ENCODE measurements around the gene GLIS2.
"Not testable (repeated sequence)": the region's sequence is repeated elsewhere in the genome, so short reads cannot be mapped to it uniquely, and the experiment has no call there.

Gene GLIS2

DNA sequence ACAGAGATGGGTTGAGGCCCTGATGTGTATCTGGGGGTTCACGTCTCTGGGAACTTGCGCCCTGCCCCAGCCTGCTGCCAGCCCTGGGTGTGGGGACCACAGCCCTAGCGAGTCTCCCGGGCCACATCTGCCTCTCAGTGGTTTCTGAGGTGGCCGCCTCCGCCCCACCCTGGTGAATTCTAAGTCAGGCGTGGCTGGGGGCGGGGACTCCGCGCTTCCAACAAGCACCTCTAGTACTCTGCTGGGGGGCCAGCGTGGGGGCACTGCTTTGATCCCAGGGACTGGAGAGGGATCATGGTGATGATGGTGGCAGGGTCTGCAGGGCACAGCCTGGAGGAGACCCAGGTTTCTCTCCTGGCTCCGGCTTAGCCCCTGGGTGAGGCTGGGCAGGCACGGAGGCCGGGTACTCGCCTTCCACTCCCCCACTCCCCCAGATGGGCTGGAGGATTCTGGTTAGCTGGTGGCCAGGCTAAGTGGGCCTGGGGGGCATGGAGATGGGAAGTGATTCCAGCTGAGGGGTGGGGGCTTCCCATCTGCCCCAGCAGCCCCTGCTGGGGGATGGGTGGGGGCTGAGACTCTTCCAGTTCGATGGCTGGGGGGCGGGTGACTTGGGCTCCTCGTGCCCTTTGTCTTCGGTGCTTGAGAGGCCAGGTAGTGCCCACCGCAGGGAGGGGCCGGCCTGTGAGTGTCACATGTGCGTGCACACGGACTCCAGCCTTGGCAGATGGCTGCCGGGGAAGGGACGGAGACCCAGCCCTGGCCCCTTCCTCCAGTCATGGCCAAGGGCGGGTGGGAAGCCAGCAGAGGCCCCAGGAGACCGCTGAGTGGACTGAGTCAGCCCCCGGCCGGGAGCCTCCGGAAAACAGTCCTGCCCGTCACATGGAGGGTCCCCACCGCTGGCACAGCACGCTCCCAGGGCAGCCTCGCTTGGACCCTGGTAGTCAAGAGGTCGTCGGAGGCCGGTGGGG lies 3.9 kb downstream of the GLIS2 start:
- DNase-seq (ENCODE audit: low read depth in 2 of 2): no peak

DNA sequence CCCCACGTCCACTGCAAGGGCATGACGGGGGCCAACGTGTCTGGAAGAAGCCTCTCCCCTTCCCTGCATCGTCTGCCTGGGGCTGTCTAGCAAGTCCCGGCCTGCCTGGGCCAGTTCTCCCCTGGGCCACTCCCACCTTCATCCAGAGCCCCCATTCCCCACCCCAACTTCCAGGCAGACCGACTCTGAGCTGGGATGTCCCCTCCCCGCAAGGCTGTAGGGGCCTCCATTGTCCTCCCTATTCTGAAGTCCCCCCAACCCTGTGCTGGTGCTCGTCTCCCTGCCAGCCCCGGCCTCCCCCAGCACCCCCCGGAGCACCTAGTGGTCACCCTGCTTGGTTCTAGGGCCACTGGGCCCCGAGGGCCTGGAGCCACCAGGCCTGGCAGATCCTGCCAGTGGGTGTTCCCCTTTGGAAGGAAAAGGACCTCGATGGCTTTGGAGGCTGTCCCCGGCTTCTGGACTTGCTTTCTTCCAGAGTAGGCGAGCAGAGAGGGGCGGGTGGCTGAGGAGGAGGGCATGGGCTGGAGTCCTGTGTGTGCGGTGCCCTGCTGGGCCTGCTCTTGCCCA lies 4.8 kb downstream of the GLIS2 start:
- DNase-seq (ENCODE audit: low read depth in 2 of 2): no peak

DNA sequence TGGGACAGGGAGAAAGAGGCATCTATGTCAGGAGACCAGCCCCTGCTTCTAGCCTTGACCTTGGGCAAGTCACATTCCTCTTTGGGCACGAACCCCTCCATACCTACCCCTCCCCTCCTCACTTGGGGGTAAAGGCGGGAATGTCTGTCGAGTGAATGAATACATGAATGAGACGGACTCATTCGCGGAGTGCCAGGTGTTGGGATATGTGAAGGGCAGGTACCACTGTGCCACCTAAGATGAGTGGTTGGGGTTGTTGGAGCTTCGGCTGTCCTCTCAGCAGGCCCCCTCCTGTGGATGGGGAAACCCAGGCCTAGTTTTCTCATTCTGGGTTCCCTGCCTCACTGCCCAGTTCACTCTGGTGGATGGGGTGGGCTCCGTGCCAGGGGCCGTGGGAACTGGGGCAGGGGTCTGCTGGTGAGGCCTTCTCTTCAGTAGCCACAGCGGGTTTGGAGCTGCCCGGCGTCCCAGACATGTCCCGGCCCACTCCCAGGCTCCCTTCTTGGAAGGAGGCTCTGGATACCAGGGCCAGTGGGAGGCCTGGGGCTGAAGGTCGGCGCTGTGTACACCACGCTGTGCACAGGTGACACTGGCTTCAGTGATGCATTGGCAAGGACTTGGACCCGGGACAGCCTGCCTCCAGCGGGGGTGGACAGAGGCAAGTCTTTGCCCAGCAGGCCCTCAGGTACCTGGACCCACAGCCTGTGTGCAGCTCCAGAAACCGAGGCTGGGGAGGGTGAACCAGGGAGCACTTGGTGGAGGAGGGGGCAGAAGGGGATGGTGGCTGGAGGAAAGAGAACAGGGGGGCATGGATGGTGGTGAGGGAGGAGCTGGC lies 5.6 kb downstream of the GLIS2 start:
- no peak for DNase-seq (ENCODE audit: low read depth in 2 of 2)

DNA sequence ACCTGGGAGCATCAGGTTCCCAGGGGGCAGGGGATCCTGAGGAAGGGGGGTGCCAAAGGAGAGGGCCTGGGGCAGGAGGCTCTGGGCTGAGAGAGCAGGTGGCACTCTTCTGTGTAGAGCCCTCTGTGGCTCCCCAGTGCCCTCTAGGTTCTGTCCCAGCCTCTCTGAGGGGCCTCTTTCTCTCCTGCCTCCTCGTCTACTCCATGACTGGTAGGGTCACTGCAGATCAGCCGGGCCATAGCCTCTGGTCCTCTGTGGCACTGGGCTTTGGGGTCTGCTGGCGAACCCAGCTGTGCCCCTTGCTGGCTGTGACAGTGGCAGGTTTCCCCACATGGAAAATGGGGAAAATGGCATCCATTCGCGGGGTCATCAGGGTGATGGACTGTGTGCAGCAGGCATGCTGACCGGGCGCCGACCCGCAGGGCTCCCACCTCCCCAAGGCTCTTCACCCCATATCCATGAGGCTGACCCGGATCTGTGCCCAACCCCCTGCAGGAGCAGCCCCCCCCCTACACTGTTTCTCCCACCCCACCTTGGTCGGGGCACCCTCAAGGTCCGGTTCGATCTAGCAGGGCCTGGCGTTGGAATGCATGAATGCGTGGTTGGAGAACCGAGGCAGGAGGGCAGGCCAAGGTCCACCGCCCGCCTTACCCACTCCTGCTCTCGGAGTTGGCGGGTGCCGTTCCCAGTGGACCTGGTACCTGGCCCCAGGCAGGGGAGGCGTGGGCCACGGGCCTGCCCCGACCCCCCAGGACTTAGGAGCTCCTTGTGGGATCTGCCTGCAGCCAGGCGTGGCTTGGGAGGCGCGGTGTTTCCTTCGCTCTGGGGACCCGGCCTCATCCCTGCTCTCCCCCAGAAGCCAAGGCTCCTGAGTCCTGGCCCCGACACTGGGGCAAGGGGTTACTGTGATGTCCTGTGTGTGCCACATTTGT lies 6.5 kb downstream of the GLIS2 start:
- DNase-seq (ENCODE audit: low read depth in 2 of 2): no peak

DNA sequence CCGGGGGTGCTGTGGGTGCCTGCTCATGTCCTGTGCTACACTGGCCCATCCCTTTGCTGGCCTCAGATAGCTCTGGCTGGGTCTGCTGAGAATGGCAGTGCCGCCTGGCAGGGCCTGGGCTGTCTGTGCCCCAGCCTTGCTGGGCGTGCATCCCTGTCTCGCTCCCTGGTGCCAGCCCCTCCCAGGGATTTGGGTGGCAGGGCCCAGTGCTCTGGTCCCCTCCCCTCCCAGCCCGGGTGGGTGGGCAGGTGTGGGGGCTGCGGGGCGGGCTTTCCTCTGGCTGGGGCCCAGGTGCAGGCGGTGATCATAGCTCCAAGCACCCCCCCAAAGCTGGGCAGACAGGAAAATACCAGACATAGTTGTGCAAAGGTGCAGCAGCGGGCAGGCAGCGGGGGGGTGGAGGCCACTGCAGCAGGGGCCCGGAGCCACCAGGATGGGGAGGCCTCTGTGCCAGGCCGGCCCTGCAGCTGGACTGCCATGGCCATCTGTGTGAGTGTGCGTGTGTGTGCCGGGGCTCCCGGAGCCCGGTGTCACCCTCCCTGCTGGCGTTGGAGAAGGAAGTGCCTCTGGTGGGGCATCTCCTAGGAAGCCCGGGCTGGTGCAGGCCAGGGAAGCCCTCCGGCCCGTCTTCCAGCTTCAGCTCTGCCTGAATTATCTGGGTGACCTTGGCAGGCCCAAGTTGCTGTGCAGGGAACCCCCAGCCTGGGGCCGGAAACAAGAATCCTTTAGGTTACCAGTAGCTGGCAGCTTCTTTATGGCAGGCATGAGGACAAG lies 7.4 kb downstream of the GLIS2 start:
- no peak for DNase-seq (ENCODE audit: low read depth in 2 of 2)

DNA sequence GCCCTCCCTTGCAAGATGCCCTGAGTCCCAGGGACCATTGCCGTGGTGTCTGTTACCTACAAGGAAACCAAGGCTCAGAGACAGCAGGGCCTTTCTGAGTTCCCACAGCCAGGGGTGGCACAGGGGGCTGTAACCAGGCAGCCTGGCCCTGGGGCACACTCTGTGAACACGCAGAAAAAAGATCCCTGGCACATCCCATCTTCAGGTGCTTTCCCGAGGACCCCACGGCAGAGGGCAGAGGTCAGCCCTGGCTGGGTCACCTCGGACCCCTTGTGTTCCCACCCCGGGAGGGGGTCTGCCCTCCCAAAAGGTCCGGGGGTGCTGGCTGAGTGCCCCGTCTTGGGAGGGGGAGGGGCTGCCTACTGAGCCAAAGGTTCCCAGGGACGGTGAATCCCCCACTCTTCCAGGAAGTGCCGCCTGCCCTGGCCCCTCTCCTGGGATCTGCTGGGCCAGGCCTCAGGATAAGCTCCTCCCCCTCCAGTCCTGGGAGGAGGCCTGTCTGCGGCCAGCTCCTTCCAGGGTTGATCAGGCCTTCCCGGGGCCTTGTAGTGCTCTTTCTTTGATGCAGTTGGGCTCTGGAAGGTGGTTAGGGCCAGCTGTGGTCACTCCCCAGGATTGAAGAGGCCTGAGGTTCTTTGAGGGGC lies 8.1 kb downstream of the GLIS2 start:
- DNase-seq (ENCODE audit: low read depth in 2 of 2): no peak

DNA sequence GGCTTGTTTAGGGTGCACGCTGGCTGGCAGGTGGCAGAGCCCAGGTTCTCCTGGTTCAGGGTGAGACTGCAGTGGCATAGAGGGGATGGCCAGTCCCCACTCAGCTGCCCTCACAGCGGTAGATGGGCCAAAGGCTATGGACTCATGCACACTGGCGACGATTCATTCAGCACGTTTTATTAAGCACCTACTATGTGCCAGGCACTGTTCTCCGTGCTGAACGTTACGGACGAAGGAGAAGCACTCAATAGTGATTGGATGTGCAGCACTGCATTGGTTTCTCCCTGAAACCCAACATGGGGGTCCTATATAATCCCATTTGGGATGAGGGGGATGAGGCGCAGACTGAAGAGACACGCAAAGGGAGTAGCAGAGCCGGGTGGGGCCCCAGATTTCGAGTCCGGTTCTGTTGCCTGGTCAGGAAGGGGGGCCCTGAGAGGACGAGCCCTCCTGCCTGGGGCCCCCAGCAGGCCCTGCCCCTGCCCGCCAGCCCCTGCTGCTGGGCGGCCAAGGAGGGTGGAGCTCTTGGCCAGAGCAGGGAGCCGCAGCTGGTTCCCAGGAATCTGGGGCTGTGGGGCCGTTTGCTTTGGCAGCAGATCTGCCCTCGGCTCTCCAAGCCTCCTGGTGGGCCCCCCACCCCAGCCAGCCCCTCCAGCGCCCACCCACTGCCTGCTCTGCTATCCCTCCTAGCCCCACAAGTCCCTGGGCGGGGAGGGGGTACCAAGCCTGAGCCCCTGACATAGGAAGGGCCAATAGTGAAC lies 8.8 kb downstream of the GLIS2 start:
- DNase-seq (ENCODE audit: low read depth in 2 of 2): no peak

DNA sequence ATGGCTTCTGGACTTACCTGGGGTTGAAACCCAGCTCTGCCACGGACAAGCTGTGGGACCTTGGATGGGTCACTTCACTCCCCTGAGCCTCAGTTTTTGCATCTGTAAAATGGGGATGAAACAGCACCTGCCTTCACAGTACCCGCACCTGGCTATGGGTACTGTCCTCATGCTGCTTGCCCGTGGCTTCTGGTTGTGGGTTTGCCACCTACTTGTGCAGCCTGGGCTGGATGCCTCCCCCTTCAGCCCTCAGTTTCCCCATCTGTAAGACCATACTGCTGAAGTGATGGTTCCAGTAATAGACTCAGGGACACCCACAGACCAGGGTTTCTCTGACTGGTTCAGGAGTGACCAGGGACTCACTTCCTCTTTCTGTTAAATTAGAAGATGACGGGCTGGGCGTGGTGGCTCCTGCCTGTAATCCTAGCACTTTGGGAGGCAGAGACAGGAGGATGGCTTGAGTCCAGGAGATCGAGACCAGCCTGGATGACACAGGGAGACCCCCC lies 9.4 kb downstream of the GLIS2 start:
- no peak for DNase-seq (ENCODE audit: low read depth in 2 of 2)

DNA sequence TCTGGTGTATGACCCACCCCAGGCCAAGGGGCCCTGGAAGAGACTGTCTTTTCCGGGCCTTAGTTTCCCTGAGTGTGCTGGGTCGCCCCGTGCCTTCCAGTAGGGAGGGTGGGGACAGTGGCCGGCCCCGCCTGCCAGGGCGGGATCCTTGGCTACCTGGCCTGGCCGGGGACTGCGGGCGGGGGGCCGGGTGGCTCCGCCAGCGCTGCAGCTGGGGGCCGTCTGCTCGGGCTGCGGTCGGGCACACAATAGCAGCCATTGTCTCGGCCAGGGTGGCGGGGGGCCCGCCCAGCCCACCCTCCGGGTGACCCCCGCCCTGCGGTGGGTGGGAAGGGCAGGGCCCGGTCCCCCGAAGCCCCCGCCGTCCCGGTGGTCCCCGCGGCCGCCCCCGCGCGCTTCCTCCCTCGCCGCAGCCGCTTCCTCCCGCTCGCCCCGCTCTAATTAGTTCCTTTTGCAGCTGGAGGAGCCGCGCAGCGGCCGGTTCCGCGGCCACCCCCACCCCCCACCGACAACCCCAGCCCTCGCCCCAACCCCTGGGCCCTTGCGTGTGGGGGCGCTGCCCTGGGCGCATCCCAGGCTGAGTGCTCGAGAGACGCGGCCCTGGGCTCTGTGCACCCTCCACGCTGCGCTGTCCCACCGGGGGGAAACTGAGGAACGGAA lies 11.6 kb downstream of the GLIS2 start:
- DNase-seq (ENCODE audit: low read depth in 2 of 2): no peak

DNA sequence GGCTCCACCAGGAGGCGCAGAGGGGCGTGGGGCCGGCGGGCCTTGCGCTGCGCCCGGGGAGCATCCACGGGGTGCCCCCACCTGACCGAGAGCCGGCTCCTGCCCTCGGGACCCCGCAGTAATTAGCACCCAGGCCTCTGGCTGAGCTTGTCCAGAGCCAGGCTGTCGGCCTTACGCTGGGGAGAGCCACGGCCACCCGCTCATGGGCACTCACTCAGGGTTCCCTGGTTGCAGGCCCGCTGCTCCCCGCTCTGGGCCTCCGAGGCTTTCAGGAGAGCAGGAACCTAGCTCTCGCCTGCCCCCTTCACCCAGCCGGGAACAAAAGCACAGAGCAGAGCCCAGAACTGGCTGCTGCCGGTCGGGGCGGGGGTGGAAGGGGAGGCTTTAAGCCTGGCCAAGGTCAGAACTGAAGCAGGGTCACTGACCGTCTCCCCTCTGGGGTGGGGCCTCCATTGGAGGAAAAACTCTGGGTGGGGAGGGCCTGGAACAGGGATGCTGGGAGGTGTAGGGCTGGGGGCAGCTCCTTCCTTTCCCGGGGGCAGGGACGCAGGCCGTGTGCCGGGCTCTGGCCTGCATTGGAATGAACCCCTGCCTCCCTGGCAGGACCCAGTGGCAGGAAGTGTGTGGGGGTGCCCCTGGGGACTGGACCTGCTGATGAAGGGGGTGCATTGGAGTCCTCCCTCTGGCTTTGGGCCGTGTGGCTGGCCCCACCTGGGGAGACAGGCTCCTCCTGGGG lies 12.3 kb downstream of the GLIS2 start:
- no peak for DNase-seq (ENCODE audit: low read depth in 2 of 2)

DNA sequence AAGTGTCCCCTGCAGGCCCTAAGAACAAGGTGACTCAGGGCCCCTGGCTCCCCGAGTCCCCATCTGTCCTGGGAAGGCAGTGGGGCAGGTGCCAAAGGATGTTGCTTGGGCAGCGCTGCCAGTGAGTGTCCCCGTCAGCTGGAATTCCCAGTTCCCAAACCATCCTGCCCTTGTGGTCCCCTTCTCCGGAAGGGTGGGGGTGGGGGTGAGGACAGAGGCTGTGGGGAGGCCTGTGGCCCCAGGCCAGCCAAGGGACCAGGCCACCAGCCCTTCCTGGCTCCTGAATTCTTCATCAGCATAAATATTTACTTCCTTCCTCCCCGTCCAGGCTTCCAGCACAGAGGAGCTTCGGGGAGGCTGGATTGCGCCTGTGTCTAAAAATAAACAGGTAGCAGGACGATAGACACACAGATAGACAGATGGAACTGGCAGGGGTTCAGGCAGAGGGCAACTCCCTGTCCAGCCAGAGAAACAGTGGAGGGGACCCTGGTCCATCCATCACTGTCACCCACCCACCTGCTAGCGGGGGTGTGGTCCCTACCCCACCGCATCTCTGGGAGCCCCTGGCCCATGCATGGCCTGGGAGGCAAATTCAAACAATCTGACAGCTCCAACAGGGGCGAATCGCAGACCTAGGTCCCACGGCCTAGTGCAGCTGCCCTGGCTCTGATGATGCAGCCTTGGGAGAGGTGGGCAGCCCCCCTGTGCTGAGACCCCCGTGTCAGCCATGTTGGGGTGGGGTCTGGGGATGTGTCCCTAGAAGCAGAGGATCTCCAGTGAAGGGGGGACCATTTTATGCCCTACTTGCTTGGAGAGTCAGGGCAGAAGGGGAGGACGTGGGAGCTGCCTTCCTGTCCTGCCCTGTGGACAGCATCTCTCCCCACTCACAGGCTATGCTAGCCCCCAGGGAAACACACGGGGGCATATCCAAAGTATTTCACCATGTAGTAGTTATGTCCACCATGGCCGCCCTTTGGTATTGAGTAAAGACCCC lies 13.2 kb downstream of the GLIS2 start:
- DNase-seq (ENCODE audit: low read depth in 2 of 2): no peak

DNA sequence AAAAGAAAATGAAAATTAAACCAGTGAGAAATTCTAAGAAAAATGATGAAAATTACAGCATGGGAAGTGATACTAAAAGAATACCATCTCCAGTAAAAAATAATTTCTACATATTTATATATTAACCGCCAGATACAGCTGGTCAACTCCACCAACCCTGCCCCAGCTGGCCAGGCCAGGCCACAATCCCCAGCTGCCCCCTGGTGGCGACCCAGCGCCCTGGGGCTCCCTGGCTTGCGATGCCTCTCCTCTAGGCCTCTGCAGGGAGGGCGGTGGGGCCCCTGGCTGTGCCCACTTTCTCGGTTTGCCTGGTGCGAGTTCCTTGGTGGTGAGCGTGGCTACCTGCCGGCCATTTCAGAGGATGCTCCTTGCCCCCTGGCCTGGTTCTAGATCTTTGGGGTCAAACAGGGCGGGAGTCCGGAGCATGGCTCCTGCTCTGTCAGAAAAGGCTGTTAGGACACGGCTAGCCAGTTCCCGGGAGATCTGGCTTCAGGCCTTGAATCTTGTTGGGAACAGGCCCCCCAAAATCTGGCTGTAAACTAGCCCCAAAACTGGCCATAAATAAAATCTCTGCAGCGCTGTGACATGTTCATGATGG lies 14.5 kb downstream of the GLIS2 start:
- DNase-seq (ENCODE audit: low read depth in 2 of 2): peak in 1 of 2 donors; percentile 64

DNA sequence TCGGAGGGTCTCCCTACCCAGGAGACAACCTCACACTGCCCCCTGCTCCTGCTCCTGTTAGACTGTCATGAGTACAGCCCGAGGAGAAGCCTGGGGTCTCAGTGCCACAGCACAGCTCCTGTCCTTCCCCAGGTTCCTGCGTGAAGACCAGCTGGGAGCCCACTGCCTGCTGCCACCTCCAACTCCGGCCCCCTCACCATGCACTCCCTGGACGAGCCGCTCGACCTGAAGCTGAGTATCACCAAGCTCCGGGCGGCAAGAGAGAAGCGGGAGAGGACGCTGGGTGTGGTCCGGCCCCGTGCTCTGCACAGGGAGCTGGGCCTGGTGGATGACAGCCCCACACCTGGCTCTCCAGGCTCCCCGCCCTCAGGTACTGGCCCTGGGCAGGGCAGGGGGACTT lies 16.2 kb downstream of the GLIS2 start:
- no peak for DNase-seq (ENCODE audit: low read depth in 2 of 2)

DNA sequence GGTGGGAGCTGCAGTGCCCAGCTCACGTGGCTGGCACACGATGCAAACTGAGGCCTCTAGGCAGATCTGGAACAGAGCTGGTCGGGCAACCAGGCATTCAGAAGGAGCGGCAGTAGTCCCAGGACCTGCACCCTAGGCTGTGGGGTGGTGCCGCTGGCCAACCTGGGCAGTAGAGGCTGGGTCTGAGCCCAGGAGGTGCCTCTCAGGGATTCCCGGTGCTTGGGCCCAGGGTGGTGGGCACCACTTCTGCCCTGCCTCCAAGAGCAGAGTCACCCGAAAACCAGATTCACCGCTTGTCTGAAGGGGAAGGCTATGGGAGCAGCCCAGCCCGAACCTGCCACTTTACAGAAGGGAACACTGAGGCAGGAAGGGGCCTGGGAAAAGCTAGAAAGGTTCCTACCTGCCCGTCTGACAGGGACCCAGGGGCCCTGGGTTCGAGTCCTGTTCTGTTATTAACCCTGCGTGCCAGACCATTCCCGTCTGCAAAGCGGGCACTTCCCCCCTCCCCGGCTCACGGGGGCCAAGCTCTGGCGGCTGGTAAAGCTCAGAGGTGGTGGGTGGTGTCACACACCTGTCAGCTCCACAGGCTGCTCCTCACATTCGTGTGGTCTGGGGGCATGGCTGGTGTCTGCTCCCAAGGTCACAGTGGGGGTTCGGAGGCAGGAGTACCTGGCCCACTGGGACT lies 16.9 kb downstream of the GLIS2 start:
- no peak for DNase-seq (ENCODE audit: low read depth in 2 of 2)

DNA sequence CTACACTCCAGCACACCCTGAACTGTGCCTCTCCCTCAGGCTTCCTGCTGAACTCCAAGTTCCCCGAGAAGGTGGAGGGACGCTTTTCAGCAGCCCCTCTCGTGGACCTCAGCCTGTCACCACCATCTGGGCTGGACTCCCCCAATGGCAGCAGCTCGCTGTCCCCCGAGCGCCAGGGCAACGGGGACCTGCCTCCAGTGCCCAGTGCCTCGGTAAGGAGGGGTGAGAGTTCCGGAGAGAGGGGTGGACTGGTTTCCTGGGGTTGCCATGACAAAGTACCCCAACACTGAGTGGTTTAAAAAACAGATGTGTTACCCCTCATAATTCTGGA lies 17.4 kb downstream of the GLIS2 start:
- DNase-seq (ENCODE audit: low read depth in 2 of 2): no peak

DNA sequence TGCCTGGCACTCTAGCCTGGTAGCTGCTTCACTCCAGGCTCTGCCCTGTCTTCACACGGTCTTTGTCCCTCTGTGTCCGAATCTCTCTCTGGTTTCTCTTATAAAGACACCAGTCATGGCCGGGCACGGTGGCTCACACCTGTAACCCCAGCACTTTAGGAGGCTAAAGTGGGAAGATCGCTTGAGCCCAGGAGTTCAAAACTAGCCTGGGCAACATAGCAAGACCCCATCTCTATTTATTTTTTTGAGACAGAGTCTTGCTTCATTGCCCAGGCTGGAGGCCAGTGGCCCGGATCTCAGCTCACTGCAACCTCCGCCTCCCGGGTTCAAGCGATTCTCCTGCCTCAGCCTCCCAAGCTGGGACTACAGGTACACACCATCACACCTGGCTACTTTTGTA lies 17.8 kb downstream of the GLIS2 start:
- not testable (repeated sequence) for DNase-seq (ENCODE audit: low read depth in 2 of 2)

Data from stimulated activated CD4-positive, alpha-beta T cell treated with anti-CD3 and anti-CD28 coated beads, Interleukin-1b, Interleukin-23, amount 100 ng/mL, for 1 hour (primary cell).